DOHH2 (cell line): Measurements from ENCODE around the gene LILRA5.

ENCODE experiments used
- H3F3A ChIP-seq: fragments of 200-600 bp; sonication (generic), shearing (Covaris generic); 2 replicates; pipeline ENCODE4 v1.6.0; 2016; ENCODE audit warnings: antibody characterized with exemption, mild to moderate bottlenecking; ENCODE audit not compliant: control insufficient read depth, insufficient read depth
- H3K27ac ChIP-seq: fragments of 200-600 bp; sonication (generic); 2 replicates; pipeline ENCODE4 v1.5.1; 2014; ENCODE audit warnings: low read depth, mild to moderate bottlenecking, low read length, moderate library complexity
- H3K27me3 ChIP-seq: fragments of 200-600 bp; sonication (generic); 2 replicates; pipeline ENCODE4 v1.6.1; 2014; ENCODE audit warnings: mild to moderate bottlenecking, low read length, mixed read lengths; ENCODE audit not compliant: control insufficient read depth
- H3K36me3 ChIP-seq: fragments of 200-600 bp; sonication (generic); 2 replicates; pipeline ENCODE4 v1.6.1; 2014; ENCODE audit warnings: mild to moderate bottlenecking, low read length, moderate library complexity, mixed read lengths; ENCODE audit not compliant: control insufficient read depth
- H3K4me1 ChIP-seq: fragments of 200-600 bp; sonication (generic); 2 replicates; pipeline ENCODE4 v1.6.1; 2014; ENCODE audit warnings: mild to moderate bottlenecking, low read length, mixed read lengths; ENCODE audit not compliant: control insufficient read depth
- H3K4me2 ChIP-seq: fragments of 200-600 bp; sonication (generic); 2 replicates; pipeline ENCODE4 v1.6.0; 2014; ENCODE audit warnings: mild to moderate bottlenecking, low read length, moderate library complexity
- H3K4me3 ChIP-seq: fragments of 200-600 bp; sonication (generic); 2 replicates; pipeline ENCODE4 v1.5.1; 2014; ENCODE audit warnings: mild to moderate bottlenecking, low read length, mixed read lengths
- H3K79me2 ChIP-seq: fragments of 200-600 bp; sonication (generic); 2 replicates; pipeline ENCODE4 v1.6.1; 2014; ENCODE audit warnings: mild to moderate bottlenecking, low read length, mixed read lengths; ENCODE audit not compliant: control insufficient read depth
- H3K9me2 ChIP-seq: fragments of 200-600 bp; sonication (generic); replicated peaks from 2 replicates; pipeline ENCODE4 v1.6.1; 2014; ENCODE audit warnings: mild to moderate bottlenecking, low read length, mixed read lengths; ENCODE audit not compliant: control insufficient read depth
- H3K9me3 ChIP-seq: fragments of 200-600 bp; sonication (generic); 2 replicates; pipeline ENCODE4 v1.6.1; 2014; ENCODE audit warnings: antibody characterized with exemption, low read length, mixed read lengths; ENCODE audit not compliant: control insufficient read depth, insufficient read depth
- H4K20me1 ChIP-seq: fragments of 200-600 bp; sonication (generic); 2 replicates; pipeline ENCODE4 v1.6.0; 2014; ENCODE audit warnings: low read depth, mild to moderate bottlenecking, antibody characterized with exemption, low read length, moderate library complexity; ENCODE audit not compliant: control insufficient read depth, insufficient read depth
- CTCF ChIP-seq: fragments of 200-600 bp; sonication (generic); IDR thresholded peaks from one replicate; pipeline ENCODE4 v1.5.1; 2014; ENCODE audit warnings: antibody characterized with exemption, mild to moderate bottlenecking, low read depth, low read length; ENCODE audit not compliant: poor library complexity, severe bottlenecking
- EZH2phosphoT487 ChIP-seq: fragments of 200-600 bp; sonication (generic); IDR thresholded peaks from 2 replicates; pipeline ENCODE4 v1.6.1; 2017; ENCODE audit warnings: borderline replicate concordance, mild to moderate bottlenecking, antibody characterized with exemption, low read length, moderate library complexity, mixed read lengths

LILRA5 gene

GRCh38 chr19:54302257-54302656 lies 10.7 kb downstream of the LILRA5 start:
- Histone ChIP-seq H3K4me3 (no peak overlapping the region), H4K20me1 (no peaks in the 10 kb centered on the region), H3K4me1 (peaks cover 13% of the 10 kb centered on the region), H3K27ac (no peak overlapping the region), H3K4me2 (no peak overlapping the region), H3K36me3 (no peaks in the 10 kb centered on the region), H3K9me2 (no peaks in the 10 kb centered on the region), H3K27me3 (peaks cover 36% of the 10 kb centered on the region), H3F3A (no peaks in the 10 kb centered on the region), H3K9me3 (no peaks in the 10 kb centered on the region), H3K79me2 (no peaks in the 10 kb centered on the region)
- no peak for TF ChIP-seq EZH2phosphoT487
- no peak for TF ChIP-seq CTCF

- TF ChIP-seq CTCF (no peak), EZH2phosphoT487 (no peak)
- Histone ChIP-seq H4K20me1 (no peaks in the 10 kb centered on the region), H3K9me2 (no peaks in the 10 kb centered on the region), H3K27me3 (peaks cover 30% of the 10 kb centered on the region), H3K27ac (no peak overlapping the region), H3K4me2 (no peak overlapping the region), H3K36me3 (no peaks in the 10 kb centered on the region), H3K9me3 (peaks cover 2% of the 10 kb centered on the region), H3K79me2 (no peaks in the 10 kb centered on the region), H3F3A (no peaks in the 10 kb centered on the region), H3K4me3 (no peak overlapping the region), H3K4me1 (peaks cover 12% of the 10 kb centered on the region)
Observed at GRCh38 chr19:54299515-54299914, 13.5 kb downstream of the LILRA5 start.

- TF ChIP-seq CTCF (no peak), EZH2phosphoT487 (no peak)
Observed at GRCh38 chr19:54299126-54299498, 13.9 kb downstream of the LILRA5 start.

More at GRCh38 chr19:54299126-54299498, 13.9 kb downstream of the LILRA5 start:
- Histone ChIP-seq H3K9me2 (no peaks in the 10 kb centered on the region), H3K27me3 (peaks cover 28% of the 10 kb centered on the region), H4K20me1 (no peaks in the 10 kb centered on the region), H3K9me3 (peaks cover 6% of the 10 kb centered on the region), H3K4me3 (no peak overlapping the region), H3F3A (no peaks in the 10 kb centered on the region), H3K4me1 (peaks cover 8% of the 10 kb centered on the region), H3K36me3 (no peaks in the 10 kb centered on the region), H3K4me2 (no peak overlapping the region), H3K27ac (no peak overlapping the region), H3K79me2 (no peaks in the 10 kb centered on the region)
